ENCODE measurements around the gene BCL2L1.

GRCh38 chr20:31684153-31685015 lies 38.3 kb downstream of the BCL2L1 start:
- TF ChIP-seq GATA3 (IDR thresholded peaks at IDR 0.05; ENCODE audit: low read depth, low read length): no peak
- TF ChIP-seq GATA2 (IDR thresholded peaks at IDR 0.05; ENCODE audit: low read depth, low read length): no peak
